ENCODE measurements around the gene CCDC33.

Gene CCDC33

DNA sequence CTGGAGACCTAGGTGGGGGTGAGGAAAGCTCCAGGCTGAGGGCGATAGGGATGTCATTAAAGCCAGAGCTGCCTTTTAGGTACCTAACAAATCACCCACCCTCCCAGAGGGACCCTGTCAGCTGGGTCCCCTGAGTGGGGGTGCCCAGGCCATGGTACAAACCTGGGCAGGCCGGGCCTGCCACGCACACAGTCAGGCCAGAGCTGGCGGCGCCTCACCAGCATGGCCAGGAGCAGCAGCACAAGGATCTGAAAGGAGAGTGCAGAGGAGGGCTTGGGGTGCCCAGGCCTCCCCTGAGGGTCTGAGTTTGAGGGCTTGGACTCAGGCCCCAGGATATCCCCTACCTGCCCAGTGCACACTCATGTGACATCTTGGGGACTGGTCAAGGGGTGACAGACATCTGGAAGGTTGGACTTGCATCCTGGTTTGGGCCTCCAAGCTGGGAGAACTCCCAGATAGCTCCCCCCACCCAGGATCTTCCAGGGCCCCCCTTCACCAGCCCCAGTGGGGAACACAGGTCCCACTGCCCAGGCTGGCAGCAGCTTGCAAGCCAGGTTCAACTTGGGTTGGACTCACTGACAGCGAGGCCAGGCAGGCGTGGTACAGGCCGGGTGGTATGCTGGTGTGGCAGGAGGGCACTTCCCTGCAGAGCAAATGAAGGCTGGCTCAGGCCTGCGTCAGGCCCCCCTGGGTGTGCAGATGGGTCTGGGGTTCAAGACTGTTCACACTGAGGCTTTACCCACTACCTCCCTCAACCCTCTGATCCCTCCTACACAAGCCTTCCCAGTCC, 38.8 kb upstream of the CCDC33 start:
- H3K27ac ChIP-seq (ENCODE audit: low read depth, low read length), result no peak overlapping the region
- no peak overlapping the region for H3K4me3 ChIP-seq (ENCODE audit: low read depth, low read length)
- H3K18ac ChIP-seq (ENCODE audit: low read length), result no peak overlapping the region
- no peaks in the 10 kb centered on the region for H3K79me2 ChIP-seq (ENCODE audit: control insufficient read depth, insufficient read depth, low read length, poor library complexity)
- no peak overlapping the region for H2BK5ac ChIP-seq (ENCODE audit: low read depth, low read length, poor library complexity)
- H3K79me1 ChIP-seq (ENCODE audit: low read length), result peaks cover 1% of the 10 kb centered on the region
- H4K91ac ChIP-seq (ENCODE audit: low read depth, low read length), result no peak overlapping the region
- no peaks in the 10 kb centered on the region for H3K9me3 ChIP-seq (ENCODE audit: insufficient read depth, low read depth, low read length)
- no peaks in the 10 kb centered on the region for H3K36me3 ChIP-seq (ENCODE audit: control insufficient read depth in 1 of 2, insufficient read depth in 2 of 2, low read length in 2 of 2)
- H3K9ac ChIP-seq (ENCODE audit: low read length), result no peak overlapping the region
- H3K4me2 ChIP-seq (ENCODE audit: low read length), result no peak overlapping the region
- no peak for DNase-seq
- no peak overlapping the region for H3K14ac ChIP-seq (ENCODE audit: low read length)
- H3K4me1 ChIP-seq (ENCODE audit: control insufficient read depth in 1 of 2, insufficient read depth in 2 of 2, low read length in 2 of 2), result peaks cover 18 to 22% of the 10 kb centered on the region in 2 experiments
- H3K4ac ChIP-seq (ENCODE audit: low read depth, low read length), result no peak overlapping the region
- WGBS (ENCODE audit: extremely low coverage, insufficient coverage, insufficient read length), result no CpG with 5 or more reads among the region's 9 CpGs
- H3K27me3 ChIP-seq (ENCODE audit: insufficient read depth, low read length), result no peaks in the 10 kb centered on the region
- H4K8ac ChIP-seq (ENCODE audit: low read depth, low read length), result no peak overlapping the region
- H3K23ac ChIP-seq (ENCODE audit: low read length), result no peak overlapping the region
- no peak overlapping the region for H2BK120ac ChIP-seq (ENCODE audit: insufficient read depth, low read length, poor library complexity)
- H2AK5ac ChIP-seq (ENCODE audit: low read length), result no peak overlapping the region
- H2AFZ ChIP-seq (ENCODE audit: insufficient read depth, low read length, poor library complexity), result no peak overlapping the region
- no peak overlapping the region for H4K12ac ChIP-seq (ENCODE audit: low read depth, low read length)
- H2BK12ac ChIP-seq (ENCODE audit: low read length), result no peak overlapping the region

DNA sequence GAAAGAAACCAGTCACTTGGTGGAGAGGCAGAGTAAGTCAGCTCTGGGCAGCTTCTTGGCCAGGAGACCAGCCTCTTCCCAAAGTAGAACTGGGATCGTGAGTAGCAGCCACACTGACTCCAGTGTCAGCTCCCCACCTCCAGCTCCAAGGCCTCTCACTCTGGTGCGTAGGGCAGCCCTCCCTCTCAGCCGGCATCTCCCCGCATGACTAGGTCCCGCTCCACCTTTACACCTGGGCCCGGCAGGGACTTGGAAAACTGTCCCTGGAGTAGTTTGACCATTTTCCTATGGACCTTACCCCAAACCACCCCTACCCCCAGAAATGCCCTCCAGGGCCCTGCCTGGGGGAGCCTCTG, 36.9 kb upstream of the CCDC33 start:
- no CpG with 5 or more reads among the region's 6 CpGs for WGBS (ENCODE audit: extremely low coverage, insufficient coverage, insufficient read length)
- no peak overlapping the region for H3K9ac ChIP-seq (ENCODE audit: low read length)
- H2AFZ ChIP-seq (ENCODE audit: insufficient read depth, low read length, poor library complexity), result no peak overlapping the region

DNA sequence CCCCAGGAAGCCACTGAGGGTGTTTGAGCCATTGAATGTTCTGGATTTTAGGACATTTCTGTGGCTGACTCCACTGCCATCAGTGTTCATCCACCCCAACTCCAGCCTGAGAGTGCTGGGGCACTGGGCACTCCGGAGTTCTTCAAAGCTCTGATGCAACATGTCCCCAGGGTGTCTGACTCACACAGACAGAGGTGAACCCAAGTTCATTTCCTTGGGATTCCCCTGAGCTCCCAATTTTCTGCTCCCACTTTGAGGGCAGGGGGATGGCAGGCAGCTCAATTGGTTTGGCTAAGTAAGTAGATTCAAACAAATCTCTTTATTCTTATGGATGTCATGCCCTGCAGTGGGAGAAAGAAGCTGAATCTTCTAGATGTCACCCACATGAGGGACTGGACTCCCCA, 35.7 kb upstream of the CCDC33 start:
- no peak overlapping the region for H4K91ac ChIP-seq (ENCODE audit: low read depth, low read length)
- DNase-seq, result peak in 1 of 2 donors; percentile 69
- peaks cover 30% of the 10 kb centered on the region in 2 experiments for H3K4me1 ChIP-seq (ENCODE audit: control insufficient read depth in 1 of 2, insufficient read depth in 2 of 2, low read length in 2 of 2)
- H3K27me3 ChIP-seq (ENCODE audit: insufficient read depth, low read length), result no peaks in the 10 kb centered on the region
- no peak overlapping the region for H4K8ac ChIP-seq (ENCODE audit: low read depth, low read length)
- H3K23ac ChIP-seq (ENCODE audit: low read length), result no peak overlapping the region
- no peak overlapping the region for H3K4me2 ChIP-seq (ENCODE audit: low read length)
- no peaks in the 10 kb centered on the region for H3K79me2 ChIP-seq (ENCODE audit: control insufficient read depth, insufficient read depth, low read length, poor library complexity)
- peak overlapping the region; percentile 56 for H2BK120ac ChIP-seq (ENCODE audit: insufficient read depth, low read length, poor library complexity)
- no peak overlapping the region for H3K18ac ChIP-seq (ENCODE audit: low read length)
- H3K14ac ChIP-seq (ENCODE audit: low read length), result no peak overlapping the region
- no peak overlapping the region for H2AFZ ChIP-seq (ENCODE audit: insufficient read depth, low read length, poor library complexity)
- peak overlapping the region; percentile 41 for H3K27ac ChIP-seq (ENCODE audit: low read depth, low read length)
- H3K9me3 ChIP-seq (ENCODE audit: insufficient read depth, low read depth, low read length), result no peaks in the 10 kb centered on the region
- H2BK5ac ChIP-seq (ENCODE audit: low read depth, low read length, poor library complexity), result no peak overlapping the region
- H3K79me1 ChIP-seq (ENCODE audit: low read length), result peaks cover 3% of the 10 kb centered on the region
- no peak overlapping the region for H3K4ac ChIP-seq (ENCODE audit: low read depth, low read length)
- H2AK5ac ChIP-seq (ENCODE audit: low read length), result no peak overlapping the region
- H3K36me3 ChIP-seq (ENCODE audit: control insufficient read depth in 1 of 2, insufficient read depth in 2 of 2, low read length in 2 of 2), result no peaks in the 10 kb centered on the region
- H4K12ac ChIP-seq (ENCODE audit: low read depth, low read length), result no peak overlapping the region
- no peak overlapping the region for H3K9ac ChIP-seq (ENCODE audit: low read length)
- no CpG with 5 or more reads among the region's 1 CpG for WGBS (ENCODE audit: extremely low coverage, insufficient coverage, insufficient read length)
- no peak overlapping the region for H3K4me3 ChIP-seq (ENCODE audit: low read depth, low read length)
- H2BK12ac ChIP-seq (ENCODE audit: low read length), result no peak overlapping the region

More for the DNA sequence above, 36.9 kb upstream of the CCDC33 start:
- no peaks in the 10 kb centered on the region for H3K36me3 ChIP-seq (ENCODE audit: control insufficient read depth in 1 of 2, insufficient read depth in 2 of 2, low read length in 2 of 2)
- H3K23ac ChIP-seq (ENCODE audit: low read length), result no peak overlapping the region
- no peak overlapping the region for H3K4me2 ChIP-seq (ENCODE audit: low read length)
- peaks cover 3% of the 10 kb centered on the region for H3K79me1 ChIP-seq (ENCODE audit: low read length)
- H3K14ac ChIP-seq (ENCODE audit: low read length), result no peak overlapping the region
- H4K8ac ChIP-seq (ENCODE audit: low read depth, low read length), result no peak overlapping the region
- H3K9me3 ChIP-seq (ENCODE audit: insufficient read depth, low read depth, low read length), result no peaks in the 10 kb centered on the region
- H4K91ac ChIP-seq (ENCODE audit: low read depth, low read length), result peak overlapping the region; percentile 11
- no peak overlapping the region for H2BK120ac ChIP-seq (ENCODE audit: insufficient read depth, low read length, poor library complexity)
- no peak overlapping the region for H2AK5ac ChIP-seq (ENCODE audit: low read length)
- no peak overlapping the region for H2BK5ac ChIP-seq (ENCODE audit: low read depth, low read length, poor library complexity)
- H3K27ac ChIP-seq (ENCODE audit: low read depth, low read length), result no peak overlapping the region
- no peaks in the 10 kb centered on the region for H3K27me3 ChIP-seq (ENCODE audit: insufficient read depth, low read length)
- no peak overlapping the region for H4K12ac ChIP-seq (ENCODE audit: low read depth, low read length)
- H3K4ac ChIP-seq (ENCODE audit: low read depth, low read length), result no peak overlapping the region
- no peak overlapping the region for H3K4me3 ChIP-seq (ENCODE audit: low read depth, low read length)
- peaks cover 30% of the 10 kb centered on the region in 2 experiments for H3K4me1 ChIP-seq (ENCODE audit: control insufficient read depth in 1 of 2, insufficient read depth in 2 of 2, low read length in 2 of 2)
- H3K79me2 ChIP-seq (ENCODE audit: control insufficient read depth, insufficient read depth, low read length, poor library complexity), result no peaks in the 10 kb centered on the region
- no peak for DNase-seq
- no peak overlapping the region for H2BK12ac ChIP-seq (ENCODE audit: low read length)
- H3K18ac ChIP-seq (ENCODE audit: low read length), result no peak overlapping the region

DNA sequence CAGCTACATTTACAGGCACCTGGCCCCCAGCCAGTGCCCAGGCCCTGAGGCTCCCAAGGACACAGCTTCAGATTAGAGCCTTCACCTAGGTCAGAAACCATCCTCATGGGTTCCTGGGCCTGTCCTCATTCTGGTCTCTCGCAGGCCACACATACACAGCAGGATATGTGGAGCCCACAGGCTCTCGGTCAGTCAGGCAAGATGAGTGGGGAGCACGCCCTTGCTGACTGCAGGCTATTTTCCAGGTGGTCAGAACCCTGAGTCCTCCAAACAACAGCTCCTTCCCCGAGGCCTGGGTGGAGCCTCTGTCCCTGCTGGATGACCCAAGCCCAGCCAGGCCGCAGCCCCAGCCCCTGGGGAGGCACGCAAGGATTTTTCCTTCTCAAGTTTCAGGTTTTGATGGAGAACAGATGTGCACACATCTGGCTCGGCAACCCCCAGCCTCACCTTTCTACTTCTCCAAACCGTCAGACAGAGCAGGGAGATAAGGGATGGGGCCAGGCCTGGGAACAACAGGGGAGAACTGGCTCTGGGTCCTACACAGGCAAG, 35.2 kb upstream of the CCDC33 start:
- H3K23ac ChIP-seq (ENCODE audit: low read length), result no peak overlapping the region
- H3K18ac ChIP-seq (ENCODE audit: low read length), result no peak overlapping the region
- no peak overlapping the region for H2BK12ac ChIP-seq (ENCODE audit: low read length)
- peak in 1 of 2 donors; percentile 16 for DNase-seq
- no CpG with 5 or more reads among the region's 8 CpGs for WGBS (ENCODE audit: extremely low coverage, insufficient coverage, insufficient read length)
- no peaks in the 10 kb centered on the region for H3K36me3 ChIP-seq (ENCODE audit: control insufficient read depth in 1 of 2, insufficient read depth in 2 of 2, low read length in 2 of 2)
- peaks cover 30% of the 10 kb centered on the region in 2 experiments for H3K4me1 ChIP-seq (ENCODE audit: control insufficient read depth in 1 of 2, insufficient read depth in 2 of 2, low read length in 2 of 2)
- peak overlapping the region; percentile 51 for H4K91ac ChIP-seq (ENCODE audit: low read depth, low read length)
- H2AFZ ChIP-seq (ENCODE audit: insufficient read depth, low read length, poor library complexity), result no peak overlapping the region
- peak overlapping the region; percentile 41 for H3K27ac ChIP-seq (ENCODE audit: low read depth, low read length)
- H4K12ac ChIP-seq (ENCODE audit: low read depth, low read length), result no peak overlapping the region
- no peaks in the 10 kb centered on the region for H3K79me2 ChIP-seq (ENCODE audit: control insufficient read depth, insufficient read depth, low read length, poor library complexity)
- H3K14ac ChIP-seq (ENCODE audit: low read length), result peak overlapping the region; percentile 16
- H3K27me3 ChIP-seq (ENCODE audit: insufficient read depth, low read length), result no peaks in the 10 kb centered on the region
- peaks cover 3% of the 10 kb centered on the region for H3K79me1 ChIP-seq (ENCODE audit: low read length)
- H2BK5ac ChIP-seq (ENCODE audit: low read depth, low read length, poor library complexity), result no peak overlapping the region
- H3K9ac ChIP-seq (ENCODE audit: low read length), result no peak overlapping the region
- no peak overlapping the region for H3K4me3 ChIP-seq (ENCODE audit: low read depth, low read length)
- no peaks in the 10 kb centered on the region for H3K9me3 ChIP-seq (ENCODE audit: insufficient read depth, low read depth, low read length)
- no peak overlapping the region for H3K4ac ChIP-seq (ENCODE audit: low read depth, low read length)
- H2BK120ac ChIP-seq (ENCODE audit: insufficient read depth, low read length, poor library complexity), result peak overlapping the region; percentile 56
- H2AK5ac ChIP-seq (ENCODE audit: low read length), result no peak overlapping the region
- peak overlapping the region; percentile 14 for H3K4me2 ChIP-seq (ENCODE audit: low read length)
- peak overlapping the region; percentile 5 for H4K8ac ChIP-seq (ENCODE audit: low read depth, low read length)
